ENCODE data around the gene ARSD.
"Not testable (repeated sequence)": the region's sequence is repeated elsewhere in the genome, so short reads cannot be mapped to it uniquely, and the experiment has no call there.

DNA sequence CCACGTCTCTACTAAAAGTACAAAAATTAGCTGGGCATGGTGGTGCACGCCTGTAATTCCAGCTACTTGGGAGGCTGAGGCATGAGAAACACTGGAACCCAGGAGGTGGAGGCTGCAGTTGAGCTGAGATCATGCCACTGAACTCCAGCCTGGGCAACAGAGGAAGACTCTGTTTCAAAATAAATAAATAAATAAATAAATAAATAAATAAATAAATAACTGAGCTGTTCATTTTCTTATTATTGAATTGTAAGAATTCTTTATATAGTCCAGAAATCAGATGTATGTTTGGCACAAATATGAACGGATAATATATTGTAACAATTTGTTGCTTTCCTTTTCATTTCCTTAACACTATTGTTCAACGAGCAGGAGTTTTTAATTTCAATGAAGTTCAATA lies 49.5 kb upstream of the ARSD start:
- TF ChIP-seq, protein P1, sequence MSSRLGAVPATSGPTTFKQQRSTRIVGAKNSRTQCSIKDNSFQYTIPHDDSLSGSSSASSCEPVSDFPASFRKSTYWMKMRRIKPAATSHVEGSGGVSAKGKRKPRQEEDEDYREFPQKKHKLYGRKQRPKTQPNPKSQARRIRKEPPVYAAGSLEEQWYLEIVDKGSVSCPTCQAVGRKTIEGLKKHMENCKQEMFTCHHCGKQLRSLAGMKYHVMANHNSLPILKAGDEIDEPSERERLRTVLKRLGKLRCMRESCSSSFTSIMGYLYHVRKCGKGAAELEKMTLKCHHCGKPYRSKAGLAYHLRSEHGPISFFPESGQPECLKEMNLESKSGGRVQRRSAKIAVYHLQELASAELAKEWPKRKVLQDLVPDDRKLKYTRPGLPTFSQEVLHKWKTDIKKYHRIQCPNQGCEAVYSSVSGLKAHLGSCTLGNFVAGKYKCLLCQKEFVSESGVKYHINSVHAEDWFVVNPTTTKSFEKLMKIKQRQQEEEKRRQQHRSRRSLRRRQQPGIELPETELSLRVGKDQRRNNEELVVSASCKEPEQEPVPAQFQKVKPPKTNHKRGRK (CRISPR knock-in tag; IDR thresholded peaks at IDR 0.05): not testable (repeated sequence)
- TF ChIP-seq SP5 (CRISPR knock-in tag; IDR thresholded peaks at IDR 0.05; ENCODE audit: borderline replicate concordance, low read depth); MAZ (IDR thresholded peaks at IDR 0.05; ENCODE audit: borderline replicate concordance, low read depth, low read length); MAZ (CRISPR knock-in tag; IDR thresholded peaks at IDR 0.05; ENCODE audit: low read depth); CREB1 (IDR thresholded peaks at IDR 0.05); CREB1 (CRISPR knock-in tag; IDR thresholded peaks at IDR 0.05); ZNF841 (CRISPR knock-in tag; IDR thresholded peaks at IDR 0.05; ENCODE audit: borderline replicate concordance); SRF (IDR thresholded peaks at IDR 0.05; ENCODE audit: low read depth, low read length); CBFB (CRISPR knock-in tag; IDR thresholded peaks at IDR 0.05): not testable (repeated sequence)
- TF ChIP-seq, protein P2, sequence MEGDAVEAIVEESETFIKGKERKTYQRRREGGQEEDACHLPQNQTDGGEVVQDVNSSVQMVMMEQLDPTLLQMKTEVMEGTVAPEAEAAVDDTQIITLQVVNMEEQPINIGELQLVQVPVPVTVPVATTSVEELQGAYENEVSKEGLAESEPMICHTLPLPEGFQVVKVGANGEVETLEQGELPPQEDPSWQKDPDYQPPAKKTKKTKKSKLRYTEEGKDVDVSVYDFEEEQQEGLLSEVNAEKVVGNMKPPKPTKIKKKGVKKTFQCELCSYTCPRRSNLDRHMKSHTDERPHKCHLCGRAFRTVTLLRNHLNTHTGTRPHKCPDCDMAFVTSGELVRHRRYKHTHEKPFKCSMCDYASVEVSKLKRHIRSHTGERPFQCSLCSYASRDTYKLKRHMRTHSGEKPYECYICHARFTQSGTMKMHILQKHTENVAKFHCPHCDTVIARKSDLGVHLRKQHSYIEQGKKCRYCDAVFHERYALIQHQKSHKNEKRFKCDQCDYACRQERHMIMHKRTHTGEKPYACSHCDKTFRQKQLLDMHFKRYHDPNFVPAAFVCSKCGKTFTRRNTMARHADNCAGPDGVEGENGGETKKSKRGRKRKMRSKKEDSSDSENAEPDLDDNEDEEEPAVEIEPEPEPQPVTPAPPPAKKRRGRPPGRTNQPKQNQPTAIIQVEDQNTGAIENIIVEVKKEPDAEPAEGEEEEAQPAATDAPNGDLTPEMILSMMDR (CRISPR knock-in tag; IDR thresholded peaks at IDR 0.05): not testable (repeated sequence)
